ENCODE measurements around the gene SCEL.
"Not testable (repeated sequence)": the region's sequence is repeated elsewhere in the genome, so short reads cannot be mapped to it uniquely, and the experiment has no call there.

The SCEL gene

DNA sequence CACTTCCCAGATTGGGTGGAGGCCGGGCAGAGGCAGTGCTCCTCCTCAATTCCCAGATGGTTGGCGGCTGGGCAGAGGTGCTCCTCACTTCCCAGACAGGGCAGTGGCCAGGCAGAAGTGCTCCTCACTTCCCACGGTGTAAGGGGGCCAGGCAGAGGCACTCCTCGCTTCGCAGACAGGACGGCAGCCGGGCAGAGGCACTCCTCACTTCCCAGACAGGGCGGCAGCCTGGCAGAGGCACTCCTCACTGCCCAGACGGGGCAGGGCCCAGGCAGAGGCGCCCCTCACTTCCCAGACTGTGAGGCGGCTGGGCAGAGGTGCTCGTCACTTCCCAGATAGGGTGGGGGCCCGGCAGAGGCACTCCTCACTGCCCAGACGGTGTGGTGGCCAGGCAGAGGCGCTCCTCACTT lies 125.3 kb downstream of the SCEL start:
- Histone ChIP-seq H3K36me3 (replicated peaks; ENCODE audit: low read depth, low read length) (no peaks in the 10 kb centered on the region), H3K4me1 (ENCODE audit: low read length) (peaks cover under 1% of the 10 kb centered on the region; the same call in 1 of the 2 replicates), H2AFZ (ENCODE audit: low read depth, low read length) (no peak overlapping the region), H3K4me3 (ENCODE audit: low read length) (no peak overlapping the region), H3K27ac (ENCODE audit: low read length) (no peak overlapping the region), H3K79me2 (ENCODE audit: low read length) (no peaks in the 10 kb centered on the region), H3K27me3 (ENCODE audit: low read depth, low read length) (no peaks in the 10 kb centered on the region), H4K20me1 (ENCODE audit: insufficient read depth, low read length) (no peaks in the 10 kb centered on the region), H3K9ac (ENCODE audit: low read length) (no peak overlapping the region), H3K9me3 (ENCODE audit: insufficient read depth, low read length) (no peaks in the 10 kb centered on the region), H3K4me2 (ENCODE audit: low read length) (no peak overlapping the region)
- TF ChIP-seq, protein P1, sequence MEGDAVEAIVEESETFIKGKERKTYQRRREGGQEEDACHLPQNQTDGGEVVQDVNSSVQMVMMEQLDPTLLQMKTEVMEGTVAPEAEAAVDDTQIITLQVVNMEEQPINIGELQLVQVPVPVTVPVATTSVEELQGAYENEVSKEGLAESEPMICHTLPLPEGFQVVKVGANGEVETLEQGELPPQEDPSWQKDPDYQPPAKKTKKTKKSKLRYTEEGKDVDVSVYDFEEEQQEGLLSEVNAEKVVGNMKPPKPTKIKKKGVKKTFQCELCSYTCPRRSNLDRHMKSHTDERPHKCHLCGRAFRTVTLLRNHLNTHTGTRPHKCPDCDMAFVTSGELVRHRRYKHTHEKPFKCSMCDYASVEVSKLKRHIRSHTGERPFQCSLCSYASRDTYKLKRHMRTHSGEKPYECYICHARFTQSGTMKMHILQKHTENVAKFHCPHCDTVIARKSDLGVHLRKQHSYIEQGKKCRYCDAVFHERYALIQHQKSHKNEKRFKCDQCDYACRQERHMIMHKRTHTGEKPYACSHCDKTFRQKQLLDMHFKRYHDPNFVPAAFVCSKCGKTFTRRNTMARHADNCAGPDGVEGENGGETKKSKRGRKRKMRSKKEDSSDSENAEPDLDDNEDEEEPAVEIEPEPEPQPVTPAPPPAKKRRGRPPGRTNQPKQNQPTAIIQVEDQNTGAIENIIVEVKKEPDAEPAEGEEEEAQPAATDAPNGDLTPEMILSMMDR (IDR thresholded peaks at IDR 0.05; ENCODE audit: low read depth, low read length), result no peak
- no peak for TF ChIP-seq EZH2phosphoT487 (IDR thresholded peaks at IDR 0.05; ENCODE audit: low read depth)

DNA sequence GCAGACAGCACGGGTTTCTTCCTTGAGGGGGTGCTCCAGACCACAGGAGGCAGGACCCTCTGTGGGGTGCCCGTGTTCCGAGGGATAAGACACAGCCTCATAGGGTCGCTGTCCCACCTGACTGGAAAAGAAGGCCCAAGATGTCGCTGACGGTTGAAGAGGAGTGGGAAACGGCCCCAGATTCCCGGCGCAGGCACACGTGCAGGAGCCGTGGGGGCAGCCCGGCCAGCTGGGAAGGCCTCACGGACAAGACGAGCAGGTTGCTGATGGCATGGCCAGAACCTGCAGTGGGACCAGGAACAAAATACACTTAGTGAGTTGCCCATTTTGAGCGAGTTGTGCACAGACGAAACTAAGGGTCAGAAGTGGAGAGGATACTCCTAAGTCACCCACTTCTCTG lies 126.8 kb downstream of the SCEL start:
- not testable (repeated sequence) for H3K4me1 ChIP-seq (ENCODE audit: low read length); H3K27ac ChIP-seq (ENCODE audit: low read length); H3K9me3 ChIP-seq (ENCODE audit: insufficient read depth, low read length); H3K79me2 ChIP-seq (ENCODE audit: low read length); H2AFZ ChIP-seq (ENCODE audit: low read depth, low read length); H4K20me1 ChIP-seq (ENCODE audit: insufficient read depth, low read length); H3K4me3 ChIP-seq (ENCODE audit: low read length); H3K9ac ChIP-seq (ENCODE audit: low read length); H3K27me3 ChIP-seq (ENCODE audit: low read depth, low read length); H3K4me2 ChIP-seq (ENCODE audit: low read length); H3K36me3 ChIP-seq (replicated peaks; ENCODE audit: low read depth, low read length)

DNA sequence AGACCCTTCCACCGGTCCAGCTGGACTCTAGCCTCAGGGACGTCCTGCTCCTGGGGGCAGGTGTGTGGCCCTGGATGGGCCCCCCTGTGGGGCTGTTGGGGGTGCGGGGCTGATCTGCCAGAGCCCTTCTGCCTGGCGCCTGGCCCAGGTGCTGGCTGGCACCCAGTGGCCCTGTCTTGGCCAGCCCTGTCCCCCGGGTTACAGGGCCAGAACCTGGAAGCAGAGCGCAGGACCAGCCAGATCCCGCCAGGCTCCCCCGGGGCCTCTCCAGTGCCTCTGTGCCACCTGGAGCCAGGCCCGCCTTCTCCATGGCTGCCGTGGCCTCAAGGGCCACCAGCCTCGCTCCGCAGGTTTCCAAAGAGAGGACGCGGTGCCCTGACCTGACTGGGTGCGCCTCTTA lies 127.3 kb downstream of the SCEL start:
- H3K27me3 ChIP-seq (ENCODE audit: low read depth, low read length); H3K4me2 ChIP-seq (ENCODE audit: low read length); H3K4me3 ChIP-seq (ENCODE audit: low read length); H3K27ac ChIP-seq (ENCODE audit: low read length); H3K9ac ChIP-seq (ENCODE audit: low read length); H2AFZ ChIP-seq (ENCODE audit: low read depth, low read length); H3K36me3 ChIP-seq (replicated peaks; ENCODE audit: low read depth, low read length); H3K79me2 ChIP-seq (ENCODE audit: low read length); H4K20me1 ChIP-seq (ENCODE audit: insufficient read depth, low read length); H3K9me3 ChIP-seq (ENCODE audit: insufficient read depth, low read length); H3K4me1 ChIP-seq (ENCODE audit: low read length): not testable (repeated sequence)

DNA sequence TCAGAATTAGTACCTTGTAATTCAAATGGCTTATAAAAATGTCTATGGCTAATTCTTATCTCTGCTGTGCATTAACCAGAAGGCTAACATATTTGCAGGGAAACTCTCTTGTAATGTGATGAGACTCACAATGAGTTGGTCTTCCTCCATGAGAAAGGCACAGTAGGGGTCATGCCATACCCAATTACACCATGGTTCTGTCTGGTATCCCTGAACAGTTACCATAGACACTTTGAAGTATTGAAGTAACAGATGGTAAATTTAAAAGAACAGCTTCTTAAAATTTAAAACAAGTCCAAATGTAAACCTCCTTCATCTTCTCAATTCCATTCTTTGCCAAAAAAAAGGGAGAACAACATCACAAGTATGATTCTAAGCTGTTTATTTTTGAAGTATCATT lies 139.3 kb downstream of the SCEL start:
- H2AFZ ChIP-seq (ENCODE audit: low read depth, low read length), result no peak overlapping the region
- no peaks in the 10 kb centered on the region for H4K20me1 ChIP-seq (ENCODE audit: insufficient read depth, low read length)
- H3K27me3 ChIP-seq (ENCODE audit: low read depth, low read length), result peaks cover 9% of the 10 kb centered on the region
- no peaks in the 10 kb centered on the region for H3K9me3 ChIP-seq (ENCODE audit: insufficient read depth, low read length)
- no peak overlapping the region for H3K4me2 ChIP-seq (ENCODE audit: low read length)
- TF ChIP-seq EZH2phosphoT487 (IDR thresholded peaks at IDR 0.05; ENCODE audit: low read depth), result no peak
- TF ChIP-seq, protein P1 (IDR thresholded peaks at IDR 0.05; ENCODE audit: low read depth, low read length), result no peak
- no peak overlapping the region for H3K9ac ChIP-seq (ENCODE audit: low read length)
- no peak overlapping the region for H3K27ac ChIP-seq (ENCODE audit: low read length)
- H3K4me1 ChIP-seq (ENCODE audit: low read length), result no peaks in the 10 kb centered on the region
- no peaks in the 10 kb centered on the region for H3K79me2 ChIP-seq (ENCODE audit: low read length)
- H3K36me3 ChIP-seq (replicated peaks; ENCODE audit: low read depth, low read length), result no peaks in the 10 kb centered on the region
- no peak overlapping the region for H3K4me3 ChIP-seq (ENCODE audit: low read length)

DNA sequence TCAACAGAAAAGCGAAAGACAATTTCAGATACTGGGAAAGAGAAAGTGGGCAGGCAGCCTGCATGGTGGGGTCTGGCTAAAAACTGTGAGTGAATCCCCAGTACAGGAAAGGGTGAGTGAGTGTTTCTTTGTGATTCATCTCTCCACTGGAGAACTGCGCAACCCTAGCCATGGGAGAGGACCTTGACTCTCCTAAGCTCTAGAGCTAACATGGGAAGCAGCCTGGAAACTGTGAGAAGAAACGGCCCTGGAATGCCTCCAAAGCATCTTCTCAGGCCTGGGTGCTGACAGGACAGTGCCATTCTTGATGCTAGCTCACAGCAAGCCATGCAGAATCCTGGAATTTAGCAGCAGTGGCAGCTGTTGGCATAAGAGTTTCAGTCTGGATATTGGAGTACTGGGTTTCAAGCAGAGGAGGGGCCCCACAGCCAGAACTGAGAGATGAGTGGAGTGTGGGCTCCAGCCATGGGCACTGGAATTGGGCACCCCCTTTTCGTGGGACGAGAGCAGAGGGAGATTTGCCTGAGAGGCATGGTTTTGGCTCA lies 143.3 kb downstream of the SCEL start:
- TF ChIP-seq, protein P1 (IDR thresholded peaks at IDR 0.05; ENCODE audit: low read depth, low read length), result no peak
- no peak for TF ChIP-seq EZH2phosphoT487 (IDR thresholded peaks at IDR 0.05; ENCODE audit: low read depth)
- H3K4me1 ChIP-seq (ENCODE audit: low read length), result no peaks in the 10 kb centered on the region

More for the DNA sequence above, 143.3 kb downstream of the SCEL start:
- H3K9me3 ChIP-seq (ENCODE audit: insufficient read depth, low read length), result no peaks in the 10 kb centered on the region
- peaks cover 5% of the 10 kb centered on the region; the same call in 1 of the 2 replicates for H3K27me3 ChIP-seq (ENCODE audit: low read depth, low read length)
- no peaks in the 10 kb centered on the region for H4K20me1 ChIP-seq (ENCODE audit: insufficient read depth, low read length)
- H3K79me2 ChIP-seq (ENCODE audit: low read length), result no peaks in the 10 kb centered on the region
- no peak overlapping the region for H3K9ac ChIP-seq (ENCODE audit: low read length)
- H3K36me3 ChIP-seq (replicated peaks; ENCODE audit: low read depth, low read length), result no peaks in the 10 kb centered on the region
- no peak overlapping the region for H3K4me2 ChIP-seq (ENCODE audit: low read length)
- H3K4me3 ChIP-seq (ENCODE audit: low read length), result no peak overlapping the region
- H2AFZ ChIP-seq (ENCODE audit: low read depth, low read length), result no peak overlapping the region; the same call in 1 of the 2 replicates
- H3K27ac ChIP-seq (ENCODE audit: low read length), result no peak overlapping the region

Measured in OCI-LY3 (cell line).